Activated T-helper 9 cell treated with anti-CD3 and anti-CD28 coated beads, Interleukin-2, amount 50 U/mL, for 16 hours (primary cell): ENCODE data around the gene FNDC8.
"Not testable (repeated sequence)": the region's sequence is repeated elsewhere in the genome, so short reads cannot be mapped to it uniquely, and the experiment has no call there.

Experiments
- DNase-seq: peaks from one replicate; pipeline ENCODE4 v3.0.0-alpha.2; 2020; ENCODE audit warnings: low read depth

The FNDC8 gene

DNA sequence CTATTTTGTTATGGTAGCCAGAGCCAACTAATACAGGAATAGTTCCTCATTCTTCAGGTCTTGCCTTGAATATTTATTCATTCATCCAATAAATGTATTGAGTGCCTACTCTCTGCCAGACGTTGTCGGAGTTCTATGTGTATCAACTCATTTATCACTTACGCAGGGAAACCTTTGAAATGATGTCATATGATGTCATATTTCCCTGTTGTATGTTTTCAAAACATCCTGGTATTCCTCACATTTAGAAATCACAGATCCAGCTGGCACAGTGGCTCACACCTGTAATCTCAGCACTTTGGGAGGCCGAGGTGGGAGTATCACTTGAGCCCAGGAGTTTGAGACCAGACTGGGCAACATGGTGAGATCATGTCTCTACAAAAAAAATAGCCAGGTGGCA lies 23.4 kb downstream of the FNDC8 start:
- no peak for DNase-seq

DNA sequence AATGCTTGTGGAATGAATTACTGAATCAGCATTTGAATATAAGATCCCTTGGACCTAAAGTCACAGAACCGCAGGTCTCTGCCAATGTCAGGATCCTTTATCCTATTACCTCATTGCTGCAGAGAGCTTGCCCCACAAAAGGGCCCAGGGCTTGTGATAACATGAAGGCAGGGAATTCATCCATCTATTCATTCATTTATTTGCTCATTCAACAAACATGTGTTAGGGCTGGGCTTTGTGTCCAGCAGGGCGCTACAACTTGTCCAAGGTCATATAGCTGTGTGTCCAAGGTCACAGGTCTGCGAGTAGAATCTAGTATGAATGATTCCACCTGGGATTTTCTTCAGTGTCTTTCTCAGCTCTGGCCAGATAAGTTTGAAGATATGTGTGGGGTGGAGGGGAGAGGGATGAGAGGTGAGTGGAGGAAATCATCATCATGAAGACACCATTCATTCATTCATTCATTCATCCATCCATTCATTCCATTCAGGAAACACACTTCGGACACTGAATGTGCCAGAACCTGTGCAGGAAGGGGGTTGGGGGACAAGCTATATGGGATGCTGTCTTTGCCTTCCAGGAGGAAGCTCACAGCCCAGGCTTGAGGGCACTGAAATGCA lies 24.9 kb downstream of the FNDC8 start:
- DNase-seq: no peak

DNA sequence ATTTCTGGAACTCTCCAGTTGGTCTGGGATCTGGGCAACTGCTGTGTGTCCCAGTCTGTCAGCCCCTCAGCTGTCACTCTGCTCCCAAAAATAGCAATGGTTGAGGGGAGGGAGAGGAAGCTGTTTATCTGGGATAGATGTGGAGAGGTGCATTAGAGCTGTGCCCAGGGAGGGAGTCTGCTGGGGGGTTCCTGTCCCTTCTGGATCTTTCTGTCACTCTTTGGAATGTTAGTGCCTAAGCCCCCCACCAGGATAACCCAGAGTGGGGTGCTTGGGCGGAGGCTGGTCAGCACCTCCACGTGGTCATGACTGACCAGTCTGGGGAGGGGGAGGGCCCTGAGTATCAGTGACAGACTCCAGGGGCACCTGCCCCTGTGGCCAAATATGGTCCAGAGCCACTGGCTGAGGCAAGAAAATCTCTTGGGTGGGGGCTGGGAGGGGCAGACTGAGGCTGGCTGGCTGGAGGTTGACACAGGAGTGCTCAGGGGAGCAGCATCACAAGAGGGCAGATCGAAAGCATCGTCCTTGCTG lies 26.0 kb downstream of the FNDC8 start, which contains the start of gene UNC45B:
UNC45B (plus strand) TSS at position 443 of the 531 bp plus-strand sequence. CDS start 447 bp downstream, outside the sequence.
- no peak for DNase-seq

DNA sequence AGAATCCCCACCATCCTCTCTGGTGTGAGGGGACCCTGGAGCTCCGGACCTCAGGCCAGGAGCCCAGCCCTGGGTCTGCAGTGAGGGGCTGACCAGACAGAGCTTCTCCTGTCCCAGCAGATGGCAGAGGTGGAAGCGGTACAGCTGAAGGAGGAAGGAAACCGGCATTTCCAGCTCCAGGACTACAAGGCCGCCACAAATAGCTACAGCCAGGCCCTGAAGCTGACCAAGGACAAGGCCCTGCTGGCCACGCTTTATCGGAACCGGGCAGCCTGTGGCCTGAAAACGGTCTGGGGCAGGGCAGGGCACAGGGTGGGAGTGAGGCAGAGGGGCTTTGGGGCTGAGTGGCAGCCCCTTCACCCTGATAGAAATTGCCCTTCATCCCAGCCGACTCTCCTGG lies 26.7 kb downstream of the FNDC8 start:
- no peak for DNase-seq

DNA sequence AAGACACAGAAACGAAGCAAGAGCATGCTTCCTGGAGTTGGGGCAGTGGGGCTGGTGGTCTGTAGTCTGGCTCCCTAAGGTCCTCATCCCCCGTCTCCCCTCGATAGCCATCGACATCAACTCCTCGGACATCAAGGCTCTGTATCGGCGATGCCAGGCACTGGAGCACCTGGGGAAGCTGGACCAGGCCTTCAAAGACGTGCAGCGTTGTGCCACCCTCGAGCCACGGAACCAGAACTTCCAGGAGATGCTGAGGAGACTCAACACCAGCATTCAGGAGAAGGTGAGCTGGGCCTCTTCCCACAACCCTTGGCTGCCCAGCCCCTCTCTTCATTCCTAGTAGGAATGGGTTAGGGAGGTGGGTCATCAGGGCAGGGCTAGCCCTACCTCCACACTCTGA lies 28.5 kb downstream of the FNDC8 start:
- no peak for DNase-seq

GRCh38 chr17:35151080-35151479 lies 29.7 kb downstream of the FNDC8 start:
- not testable (repeated sequence) for DNase-seq

DNA sequence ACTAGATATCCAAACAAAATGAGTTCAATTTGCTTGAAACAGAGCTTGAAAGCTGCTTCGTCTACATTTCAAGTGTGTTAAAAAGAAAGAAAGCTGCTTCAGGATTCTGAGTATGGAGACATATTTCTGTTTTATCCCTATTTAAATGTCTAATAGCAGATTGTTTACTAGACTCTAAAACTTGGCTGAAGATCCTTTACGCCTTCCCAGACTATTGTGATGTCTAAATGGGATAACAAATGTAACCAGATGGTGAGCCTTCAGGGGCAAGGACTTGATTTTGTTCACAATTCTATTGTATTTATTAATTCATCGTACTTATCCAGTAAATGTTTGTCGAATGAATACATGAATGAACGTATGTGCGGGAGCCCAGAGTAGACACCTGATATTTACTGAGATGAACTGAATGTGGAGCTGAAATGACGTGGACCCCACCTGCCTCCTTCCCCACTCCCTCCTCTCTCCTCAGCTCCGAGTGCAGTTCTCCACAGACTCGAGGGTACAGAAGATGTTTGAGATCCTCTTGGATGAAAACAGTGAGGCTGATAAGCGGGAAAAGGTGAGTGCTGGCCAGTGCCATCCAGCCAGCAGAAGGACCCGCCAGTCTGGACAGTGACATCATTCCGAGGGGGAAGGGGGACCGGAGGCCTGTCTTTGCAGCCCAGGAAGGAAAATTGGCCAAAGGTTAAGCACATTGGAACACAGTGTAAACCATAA lies 31.2 kb downstream of the FNDC8 start:
- no peak for DNase-seq

DNA sequence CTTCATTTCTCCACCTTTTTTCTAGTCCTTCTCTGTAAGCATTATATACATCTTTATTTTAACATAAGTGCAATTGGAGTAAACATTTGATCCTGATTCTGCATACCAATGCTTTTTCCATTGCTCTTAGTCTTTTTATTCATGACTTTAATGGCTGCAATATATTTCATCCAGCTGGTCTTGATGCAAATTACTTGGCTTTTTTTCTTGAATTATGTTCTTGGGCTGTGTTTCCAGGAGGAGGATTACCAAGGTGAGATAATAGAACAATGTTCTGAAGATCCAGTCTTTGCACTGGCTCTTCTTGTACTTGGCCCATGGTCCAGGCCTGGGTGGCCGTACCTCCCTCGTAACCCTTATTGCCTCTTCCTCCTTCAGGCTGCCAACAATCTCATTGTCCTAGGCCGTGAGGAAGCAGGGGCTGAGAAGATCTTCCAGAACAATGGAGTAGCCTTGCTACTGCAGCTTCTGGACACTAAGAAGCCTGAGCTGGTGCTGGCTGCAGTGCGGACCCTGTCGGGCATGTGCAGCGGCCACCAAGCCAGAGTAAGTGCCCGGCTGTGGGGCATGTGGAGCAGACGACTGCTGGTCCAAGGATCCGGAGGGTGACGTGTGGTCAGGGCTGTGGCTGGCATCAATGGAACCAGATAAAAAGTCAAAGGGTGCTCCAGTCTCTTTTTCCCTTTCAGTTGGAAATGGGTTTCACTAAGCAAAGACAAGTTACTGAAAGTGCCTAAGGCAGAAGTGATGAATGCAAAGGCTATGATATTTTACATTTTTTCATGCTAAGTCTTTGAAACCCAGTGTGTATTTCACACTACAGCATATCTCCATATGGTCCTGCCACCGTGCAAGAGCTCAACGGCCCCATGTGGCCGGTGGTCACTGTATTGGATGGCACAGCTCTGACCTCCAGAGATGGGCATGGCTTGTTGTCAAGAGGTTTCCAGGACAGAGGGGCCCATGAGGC lies 33.1 kb downstream of the FNDC8 start:
- no peak for DNase-seq

- no peak for DNase-seq
Measured at GRCh38 chr17:35155246-35155645, 33.8 kb downstream of the FNDC8 start.

DNA sequence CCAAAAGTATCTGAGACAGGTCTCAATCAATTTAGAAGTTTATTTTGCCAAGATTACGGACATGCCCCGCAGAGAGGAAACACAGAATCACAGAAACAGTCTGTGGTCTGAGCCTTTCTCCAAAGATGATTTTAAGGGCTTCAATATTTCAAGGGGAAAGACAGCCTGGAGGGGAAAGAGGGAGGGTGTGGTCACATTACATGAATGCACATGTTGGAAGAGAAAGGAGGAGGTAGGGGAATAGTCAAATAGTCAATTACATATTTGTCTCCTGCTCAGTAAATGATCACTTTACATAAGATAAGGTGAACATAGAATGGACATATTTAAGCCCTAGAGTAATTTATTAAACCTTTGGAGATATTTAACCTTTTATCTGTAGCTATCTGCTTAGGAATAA lies 38.5 kb downstream of the FNDC8 start:
- no peak for DNase-seq

DNA sequence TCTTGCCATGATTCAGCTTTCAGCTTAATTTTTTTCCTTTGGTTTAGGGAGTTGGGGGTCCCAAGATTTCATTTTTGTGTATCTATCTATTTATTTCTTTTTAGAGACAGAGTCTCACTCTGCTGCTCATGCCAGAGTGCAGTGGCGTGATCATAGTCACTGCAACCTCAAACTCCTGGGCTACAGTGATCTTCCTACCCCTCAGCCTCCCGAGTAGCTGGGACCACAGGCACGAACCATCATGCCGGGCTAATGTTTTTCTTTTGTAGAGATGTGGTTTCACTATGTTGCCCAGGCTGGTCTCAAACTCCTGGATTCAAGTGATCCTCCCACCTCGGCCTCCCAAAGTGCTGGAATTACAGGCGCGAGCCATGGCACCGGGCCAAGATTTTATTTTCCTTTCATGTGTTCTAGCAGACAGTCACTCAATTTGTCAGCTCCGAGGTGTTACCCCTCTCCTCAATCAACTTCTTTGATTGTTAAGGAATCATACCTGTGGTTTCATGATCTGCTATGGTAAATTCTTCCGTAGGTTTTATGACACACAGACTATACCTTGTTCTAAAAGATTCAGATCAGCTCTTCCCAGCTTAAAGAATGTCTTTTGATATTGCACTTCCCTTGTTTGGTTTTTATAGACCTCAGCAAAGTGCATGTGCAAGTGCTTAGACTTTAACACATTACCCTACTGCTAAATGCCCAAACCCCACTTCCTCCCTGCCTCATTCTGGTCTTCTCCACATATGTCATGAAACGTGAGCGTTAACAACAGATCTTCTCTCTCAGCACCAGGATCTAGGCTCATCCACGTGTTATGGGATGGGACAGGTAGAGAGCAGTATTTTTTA lies 39.2 kb downstream of the FNDC8 start:
- no peak for DNase-seq

GRCh38 chr17:35161281-35161761 lies 39.9 kb downstream of the FNDC8 start:
- DNase-seq: no peak

- no peak for DNase-seq
Measured at GRCh38 chr17:35162755-35163154, 41.3 kb downstream of the FNDC8 start.

- DNase-seq: no peak
Measured at GRCh38 chr17:35163886-35164285, 42.5 kb downstream of the FNDC8 start.

- DNase-seq: no peak
Measured at GRCh38 chr17:35164716-35165115, 43.3 kb downstream of the FNDC8 start.

DNA sequence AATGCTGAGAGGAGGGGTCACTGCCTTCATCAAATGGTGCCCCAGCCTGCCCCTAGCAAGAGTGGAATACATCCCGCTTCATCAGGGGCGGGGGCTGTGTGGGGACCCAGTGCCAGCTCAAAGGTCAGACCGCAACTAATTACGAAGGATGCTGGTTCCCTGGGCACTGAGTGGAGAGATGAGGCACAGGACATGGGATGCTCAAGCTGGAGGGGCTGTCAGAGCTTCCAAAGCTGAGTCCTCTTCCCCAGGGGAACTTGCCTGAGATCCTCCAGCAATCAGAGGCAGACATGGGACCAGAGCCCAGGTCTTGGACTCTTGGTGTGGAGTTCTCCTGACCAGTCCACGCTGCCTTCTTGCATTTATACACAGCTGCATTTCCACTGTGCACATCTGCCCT lies 45.1 kb downstream of the FNDC8 start:
- DNase-seq: no peak

GRCh38 chr17:35167046-35167445 lies 45.6 kb downstream of the FNDC8 start:
- DNase-seq: no peak

DNA sequence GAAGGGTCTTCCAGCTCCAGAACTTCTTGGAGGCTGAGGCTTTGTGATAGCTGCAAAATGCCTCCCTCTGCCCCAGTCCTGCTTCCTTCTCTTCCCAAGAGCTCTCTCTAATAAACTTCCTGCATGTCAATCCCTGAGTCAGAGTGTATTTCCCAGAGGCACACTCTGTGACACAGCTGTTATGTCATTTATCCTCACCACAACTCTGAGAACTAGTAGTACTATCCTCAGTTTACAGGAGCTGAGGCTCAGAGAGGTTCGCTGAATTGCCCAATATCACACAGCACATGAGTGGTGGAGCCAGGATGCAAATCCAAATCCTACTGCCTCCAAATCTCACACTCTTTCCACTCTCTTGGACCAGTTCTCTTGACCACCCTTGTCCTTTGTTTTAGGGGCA lies 46.3 kb downstream of the FNDC8 start:
- no peak for DNase-seq

DNA sequence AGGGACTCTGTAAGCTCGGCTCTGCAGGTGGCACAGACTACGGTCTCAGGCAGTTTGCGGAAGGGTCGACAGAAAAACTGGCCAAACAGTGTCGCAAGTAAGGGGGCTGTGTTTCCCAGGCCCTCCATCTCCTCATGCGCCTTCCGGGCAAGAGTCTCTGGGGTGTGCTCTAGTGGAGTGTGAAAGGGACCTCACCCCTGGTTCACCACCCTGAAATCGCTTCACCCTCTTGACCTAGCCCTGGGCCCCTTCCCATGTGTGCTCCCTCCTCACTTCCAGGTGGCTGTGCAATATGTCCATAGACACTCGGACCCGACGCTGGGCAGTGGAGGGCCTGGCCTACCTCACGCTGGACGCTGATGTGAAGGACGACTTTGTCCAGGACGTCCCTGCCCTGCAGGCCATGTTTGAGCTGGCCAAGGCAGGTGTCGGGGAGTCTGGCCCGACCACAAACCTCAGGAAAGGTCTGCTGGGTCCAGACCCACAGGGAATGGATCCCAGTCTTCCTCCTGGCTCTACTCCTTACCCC lies 48.5 kb downstream of the FNDC8 start:
- no peak for DNase-seq

DNA sequence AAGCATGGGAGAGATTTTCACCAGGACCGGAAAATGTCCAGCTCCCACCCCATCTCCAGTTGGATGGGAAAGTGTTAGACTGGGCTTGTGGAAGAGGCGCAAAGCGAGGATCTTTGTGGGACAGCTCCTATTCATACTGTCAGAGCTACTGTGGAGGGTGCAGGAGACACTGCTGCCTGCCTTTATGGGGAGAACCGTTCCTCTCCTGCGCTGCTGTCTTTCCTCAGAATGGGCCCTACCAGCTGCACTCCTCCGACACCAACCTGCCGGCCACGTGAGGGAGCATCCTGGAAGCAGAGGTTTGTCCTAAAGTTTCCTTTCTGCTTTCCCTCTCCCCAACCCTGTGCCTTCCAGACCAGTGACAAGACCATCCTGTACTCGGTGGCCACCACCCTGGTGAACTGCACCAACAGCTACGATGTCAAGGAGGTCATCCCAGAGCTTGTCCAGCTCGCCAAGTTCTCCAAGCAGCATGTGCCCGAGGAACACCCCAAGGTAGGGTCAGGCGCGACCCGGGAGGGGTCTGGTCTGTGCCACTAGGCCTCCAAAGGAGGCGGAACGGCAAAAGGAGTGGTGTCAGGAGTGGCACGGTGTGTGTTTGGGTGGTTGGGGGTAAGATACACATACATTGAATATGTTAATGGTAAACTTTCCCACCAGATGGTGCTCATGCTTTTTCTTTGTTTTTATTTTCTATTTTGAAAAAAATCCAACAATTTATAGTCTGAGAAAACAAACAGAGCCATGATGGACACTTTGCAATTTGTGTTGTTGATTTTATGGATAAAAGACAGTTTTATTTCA lies 49.8 kb downstream of the FNDC8 start:
- DNase-seq: no peak
